C4-2B (cell line): ENCODE results near the gene NSD1.

ENCODE experiments used
- CTCF ChIP-seq: fragments of 450-650 bp; conservative IDR thresholded peaks from 2 replicates; pipeline ENCODE4 v1.5.1; 2017; ENCODE audit warnings: mild to moderate bottlenecking
- ZFX ChIP-seq: fragments of 450-650 bp; IDR thresholded peaks from 2 replicates; pipeline ENCODE4 v1.6.1; 2017

- TF ChIP-seq CTCF (no peak; the same call in 1 of the 2 replicates), ZFX (no peak)
Observed at GRCh38 chr5:177312649-177313181, 179.1 kb downstream of the NSD1 start.
